ES-I3 (cell line): ENCODE data around the gene HOXB3.

Source experiments
- H3K36me3 ChIP-seq: 2 replicates; pipeline ENCODE4 v1.6.1; 2013; ENCODE audit warnings: mild to moderate bottlenecking, low read length, control low read depth, moderate library complexity; ENCODE audit not compliant: insufficient read depth
- H3K4me1 ChIP-seq: 2 replicates; pipeline ENCODE4 v1.6.1; 2013; ENCODE audit warnings: mild to moderate bottlenecking, control low read depth, low read length; ENCODE audit not compliant: insufficient read depth
- H3K9ac ChIP-seq: 2 replicates; pipeline ENCODE4 v1.6.1; 2013; ENCODE audit warnings: low read depth, mild to moderate bottlenecking, low read length, moderate library complexity
- H3K9me3 ChIP-seq: 2 replicates; pipeline ENCODE4 v1.6.1; 2013; ENCODE audit warnings: mild to moderate bottlenecking, low read length, moderate library complexity; ENCODE audit not compliant: control insufficient read depth, insufficient read depth

Gene HOXB3

GRCh38 chr17:48528936-48529682 lies 60.9 kb downstream of the HOXB3 start:
- Histone ChIP-seq H3K4me1 (peaks cover 49% of the 10 kb centered on the region), H3K36me3 (no peaks in the 10 kb centered on the region), H3K9ac (peak overlapping the region; percentile 52; the same call in 1 of the 2 replicates), H3K9me3 (no peaks in the 10 kb centered on the region)

GRCh38 chr17:48528153-48528935 lies 61.7 kb downstream of the HOXB3 start:
- peaks cover 49% of the 10 kb centered on the region for H3K4me1 ChIP-seq
- no peaks in the 10 kb centered on the region for H3K9me3 ChIP-seq
- H3K36me3 ChIP-seq: no peaks in the 10 kb centered on the region
- H3K9ac ChIP-seq: peak overlapping the region; percentile 55; the same call in 1 of the 2 replicates

- Histone ChIP-seq H3K36me3 (no peaks in the 10 kb centered on the region), H3K4me1 (peaks cover 55% of the 10 kb centered on the region), H3K9ac (peak overlapping the region; percentile 55; the same call in 1 of the 2 replicates), H3K9me3 (no peaks in the 10 kb centered on the region)
Measured at GRCh38 chr17:48527547-48527932, 62.5 kb downstream of the HOXB3 start.

GRCh38 chr17:48526608-48527546 lies 63.2 kb downstream of the HOXB3 start:
- H3K4me1 ChIP-seq: peaks cover 55% of the 10 kb centered on the region
- peak overlapping the region; percentile 55 for H3K9ac ChIP-seq

GRCh38 chr17:48523010-48523409 lies 67.0 kb downstream of the HOXB3 start:
- Histone ChIP-seq H3K9ac (no peak overlapping the region), H3K36me3 (no peaks in the 10 kb centered on the region), H3K9me3 (no peaks in the 10 kb centered on the region), H3K4me1 (peaks cover 45% of the 10 kb centered on the region)

More at GRCh38 chr17:48526608-48527546, 63.2 kb downstream of the HOXB3 start:
- H3K36me3 ChIP-seq: no peaks in the 10 kb centered on the region
- no peaks in the 10 kb centered on the region for H3K9me3 ChIP-seq

GRCh38 chr17:48522031-48522653 lies 67.9 kb downstream of the HOXB3 start:
- Histone ChIP-seq H3K36me3 (no peaks in the 10 kb centered on the region), H3K9ac (peak overlapping the region; percentile 17; the same call in 1 of the 2 replicates), H3K4me1 (peaks cover 42% of the 10 kb centered on the region), H3K9me3 (no peaks in the 10 kb centered on the region)

- no peak overlapping the region for H3K9ac ChIP-seq
- no peaks in the 10 kb centered on the region for H3K9me3 ChIP-seq
- H3K36me3 ChIP-seq: no peaks in the 10 kb centered on the region
Measured at GRCh38 chr17:48520631-48521079, 69.4 kb downstream of the HOXB3 start.

GRCh38 chr17:48519427-48519826 lies 70.6 kb downstream of the HOXB3 start:
- H3K9me3 ChIP-seq: no peaks in the 10 kb centered on the region
- no peak overlapping the region for H3K9ac ChIP-seq
- peaks cover 49% of the 10 kb centered on the region for H3K4me1 ChIP-seq
- no peaks in the 10 kb centered on the region for H3K36me3 ChIP-seq

More at GRCh38 chr17:48520631-48521079, 69.4 kb downstream of the HOXB3 start:
- peaks cover 42% of the 10 kb centered on the region for H3K4me1 ChIP-seq

- H3K36me3 ChIP-seq: no peaks in the 10 kb centered on the region
- no peak overlapping the region for H3K9ac ChIP-seq
- H3K9me3 ChIP-seq: no peaks in the 10 kb centered on the region
- peaks cover 47% of the 10 kb centered on the region for H3K4me1 ChIP-seq
Measured at GRCh38 chr17:48517478-48517877, 72.6 kb downstream of the HOXB3 start.

- peaks cover 35% of the 10 kb centered on the region for H3K4me1 ChIP-seq
- H3K9me3 ChIP-seq: no peaks in the 10 kb centered on the region
- no peak overlapping the region for H3K9ac ChIP-seq
- no peaks in the 10 kb centered on the region for H3K36me3 ChIP-seq
Measured at GRCh38 chr17:48515925-48516900, 73.8 kb downstream of the HOXB3 start.

- Histone ChIP-seq H3K4me1 (peaks cover 24% of the 10 kb centered on the region), H3K9me3 (no peaks in the 10 kb centered on the region), H3K36me3 (no peaks in the 10 kb centered on the region), H3K9ac (no peak overlapping the region)
Measured at GRCh38 chr17:48514477-48514876, 75.6 kb downstream of the HOXB3 start.

GRCh38 chr17:48513666-48514455 lies 76.2 kb downstream of the HOXB3 start:
- Histone ChIP-seq H3K36me3 (no peaks in the 10 kb centered on the region), H3K9me3 (no peaks in the 10 kb centered on the region), H3K4me1 (peaks cover 23% of the 10 kb centered on the region), H3K9ac (no peak overlapping the region)
